Nephron progenitor cell (in vitro differentiated cells): ENCODE results near the gene ACKR3.

ENCODE experiments used
- DNase-seq: peaks from one replicate; pipeline ENCODE4 v3.0.0; 2021
- H3K27ac Mint-ChIP-seq: 2 replicates; pipeline ENCODE4 v1.8.0; 2021; ENCODE audit warnings: mild to moderate bottlenecking, moderate library complexity, mixed read lengths
- H3K27me3 Mint-ChIP-seq: 2 replicates; pipeline ENCODE4 v1.8.0; 2021; ENCODE audit warnings: mild to moderate bottlenecking, low read depth, mixed read lengths; ENCODE audit not compliant: poor library complexity
- H3K36me3 Mint-ChIP-seq: 2 replicates; pipeline ENCODE4 v1.8.0; 2021; ENCODE audit warnings: low read depth, mixed read lengths
- H3K4me1 Mint-ChIP-seq: 2 replicates; pipeline ENCODE4 v1.8.0; 2021; ENCODE audit warnings: mixed read lengths
- H3K4me3 Mint-ChIP-seq: 2 replicates; pipeline ENCODE4 v1.8.0; 2021; ENCODE audit warnings: mild to moderate bottlenecking, moderate library complexity, mixed read lengths
- H3K9me3 Mint-ChIP-seq: 2 replicates; pipeline ENCODE4 v1.8.0; 2021; ENCODE audit warnings: mild to moderate bottlenecking, moderate library complexity, mixed read lengths
- TF ChIP-seq, protein P1 (sequence below): fragments of 200-600 bp; sonication (generic); IDR thresholded peaks from 2 replicates; pipeline ENCODE4 v1.5.0; 2021; ENCODE audit warnings: antibody characterized with exemption

The ACKR3 gene

DNA sequence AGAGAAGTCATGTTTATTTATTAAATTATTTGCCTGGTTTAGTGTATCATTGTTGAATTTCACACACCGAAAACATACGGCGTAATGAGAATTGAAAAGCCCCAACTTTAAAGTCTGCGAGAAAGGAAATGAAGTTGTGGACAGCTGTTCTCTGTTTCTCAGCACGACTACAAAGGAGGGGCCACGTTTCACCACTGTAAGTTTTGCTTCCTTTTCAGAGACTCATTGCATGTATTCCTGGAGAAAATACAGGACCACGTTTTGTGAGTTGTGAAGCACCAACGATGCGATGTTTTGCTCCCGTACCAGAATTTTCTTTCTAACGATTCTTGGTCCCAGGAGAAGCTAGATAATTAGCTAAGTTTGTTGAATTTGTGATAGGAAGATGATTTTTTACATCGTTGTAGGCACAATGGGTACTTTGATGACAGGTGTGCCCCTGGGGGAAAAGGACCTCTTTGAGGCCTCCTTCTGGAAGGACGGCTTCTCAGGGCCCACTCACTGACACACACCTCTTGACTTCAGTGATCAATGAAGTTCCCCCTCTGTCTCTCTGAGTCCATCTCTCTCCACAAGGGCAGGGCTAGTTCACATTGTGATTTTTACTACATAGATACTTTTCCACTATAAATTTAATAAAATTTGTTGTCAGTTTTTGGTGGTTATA is 23.7 kb upstream of the ACKR3 start:
- peaks cover 4% of the 10 kb centered on the region for H3K36me3 Mint-ChIP-seq
- no peak overlapping the region for H3K27ac Mint-ChIP-seq
- no peak for DNase-seq
- TF ChIP-seq, protein P1, sequence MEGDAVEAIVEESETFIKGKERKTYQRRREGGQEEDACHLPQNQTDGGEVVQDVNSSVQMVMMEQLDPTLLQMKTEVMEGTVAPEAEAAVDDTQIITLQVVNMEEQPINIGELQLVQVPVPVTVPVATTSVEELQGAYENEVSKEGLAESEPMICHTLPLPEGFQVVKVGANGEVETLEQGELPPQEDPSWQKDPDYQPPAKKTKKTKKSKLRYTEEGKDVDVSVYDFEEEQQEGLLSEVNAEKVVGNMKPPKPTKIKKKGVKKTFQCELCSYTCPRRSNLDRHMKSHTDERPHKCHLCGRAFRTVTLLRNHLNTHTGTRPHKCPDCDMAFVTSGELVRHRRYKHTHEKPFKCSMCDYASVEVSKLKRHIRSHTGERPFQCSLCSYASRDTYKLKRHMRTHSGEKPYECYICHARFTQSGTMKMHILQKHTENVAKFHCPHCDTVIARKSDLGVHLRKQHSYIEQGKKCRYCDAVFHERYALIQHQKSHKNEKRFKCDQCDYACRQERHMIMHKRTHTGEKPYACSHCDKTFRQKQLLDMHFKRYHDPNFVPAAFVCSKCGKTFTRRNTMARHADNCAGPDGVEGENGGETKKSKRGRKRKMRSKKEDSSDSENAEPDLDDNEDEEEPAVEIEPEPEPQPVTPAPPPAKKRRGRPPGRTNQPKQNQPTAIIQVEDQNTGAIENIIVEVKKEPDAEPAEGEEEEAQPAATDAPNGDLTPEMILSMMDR = no peak
- peaks cover 21% of the 10 kb centered on the region for H3K9me3 Mint-ChIP-seq
- peaks cover 22% of the 10 kb centered on the region for H3K27me3 Mint-ChIP-seq
- H3K4me1 Mint-ChIP-seq = peaks cover 14% of the 10 kb centered on the region
- H3K4me3 Mint-ChIP-seq = no peak overlapping the region

DNA sequence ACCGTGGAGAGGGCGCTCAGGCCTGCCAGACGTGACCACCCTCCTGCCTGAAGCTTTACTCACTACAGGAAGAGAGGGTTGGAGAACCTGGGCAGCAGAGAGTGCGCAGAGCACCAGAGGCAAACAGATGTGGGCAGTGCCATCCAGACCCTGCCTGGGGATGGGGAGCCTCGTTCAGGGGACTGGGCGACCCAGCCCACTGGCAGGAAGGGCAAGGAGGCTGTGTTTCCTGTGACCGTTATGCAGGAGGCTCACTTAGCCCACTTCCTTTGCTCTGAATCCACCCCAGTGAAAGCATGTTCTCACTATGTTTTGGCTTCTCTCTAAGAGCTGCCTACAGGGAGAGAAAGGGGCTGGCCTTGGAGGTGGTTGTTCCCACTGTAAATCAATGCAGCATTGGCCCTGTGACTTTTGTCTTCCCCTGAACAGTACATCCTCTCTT is 23.0 kb upstream of the ACKR3 start:
- H3K4me1 Mint-ChIP-seq = peaks cover 18% of the 10 kb centered on the region
- no peak overlapping the region for H3K4me3 Mint-ChIP-seq
- no peak for DNase-seq
- H3K27ac Mint-ChIP-seq = no peak overlapping the region
- TF ChIP-seq, protein P1 = no peak
- peaks cover 21% of the 10 kb centered on the region for H3K27me3 Mint-ChIP-seq
- H3K9me3 Mint-ChIP-seq = peaks cover 21% of the 10 kb centered on the region
- H3K36me3 Mint-ChIP-seq = peaks cover 4% of the 10 kb centered on the region

DNA sequence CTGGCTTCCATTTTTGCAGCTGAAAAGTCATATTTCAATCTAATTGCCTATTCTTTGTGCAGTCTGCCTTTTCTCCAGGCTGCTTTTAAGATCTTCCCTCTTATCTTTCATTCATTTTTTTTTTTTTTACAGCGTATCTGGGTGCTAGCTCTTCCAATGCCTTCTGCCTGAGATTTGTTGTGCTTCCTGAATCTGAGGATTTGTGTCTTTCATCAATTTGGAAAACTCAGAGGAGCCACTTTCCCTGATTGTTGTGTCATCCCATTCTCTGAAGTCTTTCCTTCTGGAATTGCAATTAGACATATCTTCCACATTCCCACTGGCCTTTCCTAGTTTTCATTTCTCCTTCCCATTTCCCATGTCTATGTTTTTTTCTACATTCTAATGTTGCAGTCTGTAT is 21.9 kb upstream of the ACKR3 start:
- Mint-ChIP-seq H3K9me3 (peaks cover 21% of the 10 kb centered on the region), H3K27ac (no peak overlapping the region), H3K4me1 (peaks cover 30% of the 10 kb centered on the region), H3K4me3 (no peak overlapping the region), H3K36me3 (peaks cover 4% of the 10 kb centered on the region), H3K27me3 (peaks cover 24% of the 10 kb centered on the region)
- TF ChIP-seq, protein P1 = no peak
- no peak for DNase-seq

DNA sequence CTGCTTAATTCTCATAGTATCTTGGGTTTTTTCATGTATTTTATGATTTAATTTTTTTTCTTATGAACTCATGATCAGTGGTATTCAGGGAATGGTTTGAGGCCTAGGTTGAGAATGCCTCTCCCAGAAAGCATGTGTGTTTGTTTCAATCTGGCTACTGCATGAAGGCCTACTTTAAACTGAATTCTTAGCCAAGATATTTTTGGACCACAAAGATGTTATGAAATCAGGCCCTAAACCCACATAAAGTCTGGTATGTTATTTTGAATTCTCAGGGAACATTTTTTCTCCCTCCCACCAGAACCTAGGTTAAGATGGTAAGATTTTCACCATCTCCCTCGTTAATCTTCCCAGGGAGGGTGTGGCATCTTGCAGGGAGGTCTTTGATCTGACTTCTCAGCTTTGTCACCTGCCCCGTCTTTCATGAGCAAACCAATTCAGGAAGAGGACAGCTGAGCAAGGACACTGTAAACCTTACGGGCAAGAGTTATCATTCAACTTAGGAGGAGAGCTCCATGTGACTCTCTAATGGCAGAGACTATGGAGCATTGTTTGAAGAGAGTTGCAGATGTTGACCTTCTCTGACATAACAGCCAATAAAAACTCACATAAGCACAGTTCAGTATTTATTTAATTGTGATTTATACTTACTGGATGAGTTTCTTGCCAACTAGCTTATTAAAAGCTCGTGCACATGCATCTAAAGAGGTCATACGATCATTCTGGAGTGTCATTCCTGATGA is 21.3 kb upstream of the ACKR3 start:
- TF ChIP-seq, protein P1 = no peak

DNA sequence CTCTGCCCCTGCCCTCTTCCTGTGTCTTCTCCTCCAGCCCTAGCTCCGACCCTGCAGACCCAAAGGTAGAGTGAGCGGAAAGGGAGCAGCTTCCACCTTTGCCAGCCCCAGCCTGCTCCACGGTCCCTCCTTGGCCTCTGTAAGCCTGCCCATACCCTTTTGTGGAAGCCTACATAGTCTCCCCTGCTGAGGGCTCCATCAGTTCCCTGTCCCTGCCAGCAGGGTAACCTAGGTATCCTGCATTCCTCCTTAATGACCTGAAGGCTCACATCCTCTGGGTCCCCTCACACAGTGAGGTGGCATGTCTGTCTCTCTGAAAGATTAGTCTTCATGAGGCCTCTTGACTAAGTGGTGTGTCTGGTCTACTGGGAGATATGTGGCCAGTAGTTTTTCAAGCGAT is 20.5 kb upstream of the ACKR3 start:
- Mint-ChIP-seq H3K4me3 (no peak overlapping the region), H3K4me1 (peaks cover 36% of the 10 kb centered on the region), H3K27ac (no peak overlapping the region), H3K9me3 (peaks cover 28% of the 10 kb centered on the region), H3K27me3 (peaks cover 28% of the 10 kb centered on the region), H3K36me3 (peaks cover 9% of the 10 kb centered on the region)
- TF ChIP-seq, protein P1 = no peak
- DNase-seq = no peak

More for the DNA sequence above, 21.3 kb upstream of the ACKR3 start:
- H3K27me3 Mint-ChIP-seq = peaks cover 22% of the 10 kb centered on the region
- DNase-seq = no peak
- H3K4me3 Mint-ChIP-seq = no peak overlapping the region
- H3K4me1 Mint-ChIP-seq = peaks cover 36% of the 10 kb centered on the region
- H3K27ac Mint-ChIP-seq = no peak overlapping the region
- H3K36me3 Mint-ChIP-seq = peaks cover 4% of the 10 kb centered on the region
- H3K9me3 Mint-ChIP-seq = peaks cover 21% of the 10 kb centered on the region
